Measurements from ENCODE around the gene PARM1. TPM values are rescaled to one million over a fixed set of nuclear protein-coding genes. Genes with fewer than 3 reads are reported as not detected.

PARM1 gene
- total and polyA plus RNA-seq, 9 of the 15 experiments (the other 6 are each of a cell fraction or from before 2014, with no cell fraction given): 0.07 TPM; not detected in 8

GRCh38 chr4:75089206-75089605, 156.3 kb downstream of the PARM1 start:
- WGBS (ENCODE audit: insufficient coverage, low coverage, missing lambda C conversion rate): 0% methylated on average over 4 of the region's 4 CpGs
- Histone ChIP-seq H3K4me3 (no peak overlapping the region), H3K36me3 (ENCODE audit: control insufficient read depth, insufficient read depth, low read length) (no peaks in the 10 kb centered on the region), H3K27me3 (ENCODE audit: control insufficient read depth in 2 of 2, insufficient read depth in 2 of 2, low read length in 2 of 2) (no peaks in the 10 kb centered on the region), H3K4me2 (ENCODE audit: insufficient read depth, low read length) (no peak overlapping the region), H3K9ac (ENCODE audit: insufficient read depth in 1 of 2, low read depth in 2 of 2, low read length in 2 of 2) (no peak overlapping the region), H3K9me3 (replicated peaks; ENCODE audit: control insufficient read depth, insufficient read depth, low read depth, low read length) (no peaks in the 10 kb centered on the region), H3K79me2 (ENCODE audit: control insufficient read depth, insufficient read depth, low read length) (no peaks in the 10 kb centered on the region), H4K20me1 (replicated peaks; ENCODE audit: control insufficient read depth, insufficient read depth, low read length) (no peaks in the 10 kb centered on the region), H3K4me1 (replicated peaks in 1 of 2; ENCODE audit: control insufficient read depth in 2 of 2, insufficient read depth in 2 of 2, low read length in 2 of 2) (no peaks in the 10 kb centered on the region), H3K27ac (ENCODE audit: extremely low read depth, low read depth, low read length) (no peak overlapping the region), H2AFZ (ENCODE audit: low read depth, low read length) (no peak overlapping the region), H3K9me1 (ENCODE audit: control insufficient read depth, insufficient read depth, low read length) (no peaks in the 10 kb centered on the region)
- FAIRE-seq (no peak), ATAC-seq (no peak), DNase-seq (ENCODE audit: extremely low read depth in 1 of 4, low spot score in 3 of 4) (no peak)
- BruUV-seq (replicated peaks): no TSS peak
- CTCF ChIA-PET (ENCODE audit: low intra/inter-chr PET ratio): no interaction called here
- POLR2A ChIA-PET: no interaction called here
- intact Hi-C loops (cut with micrococcal nuclease): no loop called here
- in situ Hi-C loops (cut with MboI): no loop called here
- TF ChIP-seq MIER1 (IDR thresholded peaks at IDR 0.05; ENCODE audit: low read depth) (no peak), ZC3H4 (CRISPR knock-in tag; IDR thresholded peaks at IDR 0.05; ENCODE audit: borderline replicate concordance) (no peak), SIN3A (IDR thresholded peaks at IDR 0.05; ENCODE audit: borderline replicate concordance in 2 of 2, control insufficient read depth in 1 of 2, low read depth in 2 of 2, low read length in 2 of 2) (no peak), ZNF217 (CRISPR knock-in tag; IDR thresholded peaks at IDR 0.05) (no peak), HDAC8 (tag; IDR thresholded peaks at IDR 0.05) (no peak), RFX5 (IDR thresholded peaks at IDR 0.05; ENCODE audit: low read depth, low read length) (no peak), SFPQ (IDR thresholded peaks at IDR 0.05; ENCODE audit: low read depth, low read length) (no peak), NFE2L1 (tag; IDR thresholded peaks at IDR 0.05; ENCODE audit: borderline replicate concordance, low read depth) (no peak), BRCA1 (IDR thresholded peaks at IDR 0.05) (no peak), BRCA1 (CRISPR knock-in tag; IDR thresholded peaks at IDR 0.05) (no peak), C11orf30 (IDR thresholded peaks at IDR 0.05; ENCODE audit: low read depth) (no peak), XRCC4 (IDR thresholded peaks at IDR 0.05; ENCODE audit: extremely low read depth, insufficient read depth, insufficient read length) (no peak), NONO (IDR thresholded peaks at IDR 0.05; ENCODE audit: low read depth in 2 of 2, low read length in 1 of 2) (no peak), SAFB (IDR thresholded peaks at IDR 0.05; ENCODE audit: borderline replicate concordance, low read depth, low read length) (no peak), AFF4 (CRISPR knock-in tag; IDR thresholded peaks at IDR 0.05) (no peak), VEZF1 (CRISPR knock-in tag; IDR thresholded peaks at IDR 0.05) (no peak), ZNF696 (CRISPR knock-in tag; conservative IDR thresholded peaks at IDR 0.05) (no peak)
